ENCODE measurements around the gene OSBPL2.
A peak's percentile ranks its signal among the peaks of the same experiment; 100 is the strongest.

Gene OSBPL2

GRCh38 chr20:62266340-62266739 is 28.0 kb downstream of the OSBPL2 start:
- no peak overlapping the region for H3K27ac ChIP-seq
- POLR2A ChIA-PET (ENCODE audit: low non-redundant PET): no interaction called here
- DNase-seq (ENCODE audit: low spot score): peak; percentile 56
- CTCF ChIA-PET: no interaction called here
- no peak for TF ChIP-seq CTCF (conservative IDR thresholded peaks at IDR 0.05; ENCODE audit: low read depth)

- ChIA-PET CTCF (interaction anchor here (0.6 to 1.3 kb wide), 3 partner anchors 35 to 350 kb away, joined by 3 to 7 read pairs (median 3); no protein-coding TSS in a partner anchor), POLR2A (ENCODE audit: low non-redundant PET) (no interaction called here)
- H3K27ac ChIP-seq: no peak overlapping the region
- DNase-seq (ENCODE audit: low spot score): no peak
- no peak for TF ChIP-seq CTCF (conservative IDR thresholded peaks at IDR 0.05; ENCODE audit: low read depth)
Measured at GRCh38 chr20:62266851-62267250, 28.5 kb downstream of the OSBPL2 start.

- H3K27ac ChIP-seq: peak overlapping the region; percentile 6; the same call in 1 of the 2 replicates
- no peak for TF ChIP-seq CTCF (conservative IDR thresholded peaks at IDR 0.05; ENCODE audit: low read depth)
- ChIA-PET POLR2A (ENCODE audit: low non-redundant PET) (no interaction called here), CTCF (interaction anchor here (0.6 to 1.3 kb wide), 3 partner anchors 35 to 593 kb away, joined by 3 read pairs; no protein-coding TSS in a partner anchor)
- peak; percentile 74 for DNase-seq (ENCODE audit: low spot score)
Measured at GRCh38 chr20:62267543-62267942, 29.2 kb downstream of the OSBPL2 start.

- ChIA-PET POLR2A (ENCODE audit: low non-redundant PET) (no interaction called here), CTCF (interaction anchor here (1.3 kb wide), 1 partner anchor 257 kb away, joined by 3 read pairs; no protein-coding TSS in a partner anchor)
- no peak for DNase-seq (ENCODE audit: low spot score)
- no peak for TF ChIP-seq CTCF (conservative IDR thresholded peaks at IDR 0.05; ENCODE audit: low read depth)
- no peak overlapping the region for H3K27ac ChIP-seq
Measured at GRCh38 chr20:62268228-62268900, 30.0 kb downstream of the OSBPL2 start.

GRCh38 chr20:62269378-62269777 is 31.1 kb downstream of the OSBPL2 start:
- ChIA-PET CTCF (interaction anchor here (0.5 kb wide), 1 partner anchor 75 kb away, joined by 3 read pairs; no protein-coding TSS in a partner anchor), POLR2A (ENCODE audit: low non-redundant PET) (interaction anchor here (0.7 kb wide), 1 partner anchor 25 kb away, joined by 4 read pairs; no protein-coding TSS in a partner anchor)
- TF ChIP-seq CTCF (conservative IDR thresholded peaks at IDR 0.05; ENCODE audit: low read depth): no peak
- no peak for DNase-seq (ENCODE audit: low spot score)
- no peak overlapping the region for H3K27ac ChIP-seq

GRCh38 chr20:62269871-62270270 is 31.6 kb downstream of the OSBPL2 start:
- DNase-seq (ENCODE audit: low spot score): no peak
- no peak for TF ChIP-seq CTCF (conservative IDR thresholded peaks at IDR 0.05; ENCODE audit: low read depth)
- ChIA-PET CTCF (interaction anchor here (0.5 kb wide), 1 partner anchor 75 kb away, joined by 3 read pairs; no protein-coding TSS in a partner anchor), POLR2A (ENCODE audit: low non-redundant PET) (no interaction called here)
- H3K27ac ChIP-seq: no peak overlapping the region
